Measurements from ENCODE around the gene PRTG.

- no peak for TF ChIP-seq CTCF (IDR thresholded peaks at IDR 0.05)
- TF ChIP-seq ELF1 (IDR thresholded peaks at IDR 0.05) = no peak
- no peak for TF ChIP-seq REST (IDR thresholded peaks at IDR 0.05; ENCODE audit: low read depth, low read length)
- no peak for TF ChIP-seq JUND (IDR thresholded peaks at IDR 0.05)
- TF ChIP-seq RAD21 (IDR thresholded peaks at IDR 0.05; ENCODE audit: low read length) = no peak
- TF ChIP-seq MEF2A (IDR thresholded peaks at IDR 0.05; ENCODE audit: borderline replicate concordance, low read depth) = no peak
- TF ChIP-seq USF2 (IDR thresholded peaks at IDR 0.05; ENCODE audit: borderline replicate concordance, low read depth, low read length) = no peak
- TF ChIP-seq RCOR1 (IDR thresholded peaks at IDR 0.05; ENCODE audit: low read length) = no peak
- TF ChIP-seq MXI1 (IDR thresholded peaks at IDR 0.05; ENCODE audit: low read depth, low read length) = no peak
- TF ChIP-seq EP300 (IDR thresholded peaks at IDR 0.05; ENCODE audit: borderline replicate concordance in 1 of 2, low read depth in 1 of 2, low read length in 1 of 2) = no peak
- TF ChIP-seq ZBTB33 (IDR thresholded peaks at IDR 0.05; ENCODE audit: borderline replicate concordance, low read depth) = no peak
- TF ChIP-seq POLR2AphosphoS5 (IDR thresholded peaks at IDR 0.05; ENCODE audit: low read depth, low read length) = no peak
Observed at GRCh38 chr15:55768670-55769185, 25.8 kb upstream of the PRTG start.

Data from SK-N-SH (cell line).